ENCODE results near the gene FRMD4A.

DNA sequence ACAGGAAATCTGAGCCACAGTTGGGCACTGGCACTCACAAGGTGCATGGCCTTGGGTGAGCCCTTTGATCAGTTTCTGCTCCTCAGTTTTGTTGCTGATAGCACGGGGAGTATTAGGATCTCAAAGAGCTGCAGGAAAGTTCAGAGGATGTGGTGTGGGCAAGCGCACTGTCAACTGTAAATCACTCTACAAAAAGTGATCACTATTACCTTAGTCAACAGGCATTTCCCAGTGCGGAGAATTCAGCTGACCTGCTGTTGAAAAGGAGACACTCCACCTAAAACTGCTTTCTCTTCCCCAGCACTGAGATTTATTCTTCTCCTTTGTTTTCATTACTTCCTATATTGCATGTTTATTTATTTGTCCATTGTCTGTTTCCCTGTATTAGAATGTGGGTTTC is 412.9 kb downstream of the FRMD4A start:
- TF ChIP-seq, protein P1, sequence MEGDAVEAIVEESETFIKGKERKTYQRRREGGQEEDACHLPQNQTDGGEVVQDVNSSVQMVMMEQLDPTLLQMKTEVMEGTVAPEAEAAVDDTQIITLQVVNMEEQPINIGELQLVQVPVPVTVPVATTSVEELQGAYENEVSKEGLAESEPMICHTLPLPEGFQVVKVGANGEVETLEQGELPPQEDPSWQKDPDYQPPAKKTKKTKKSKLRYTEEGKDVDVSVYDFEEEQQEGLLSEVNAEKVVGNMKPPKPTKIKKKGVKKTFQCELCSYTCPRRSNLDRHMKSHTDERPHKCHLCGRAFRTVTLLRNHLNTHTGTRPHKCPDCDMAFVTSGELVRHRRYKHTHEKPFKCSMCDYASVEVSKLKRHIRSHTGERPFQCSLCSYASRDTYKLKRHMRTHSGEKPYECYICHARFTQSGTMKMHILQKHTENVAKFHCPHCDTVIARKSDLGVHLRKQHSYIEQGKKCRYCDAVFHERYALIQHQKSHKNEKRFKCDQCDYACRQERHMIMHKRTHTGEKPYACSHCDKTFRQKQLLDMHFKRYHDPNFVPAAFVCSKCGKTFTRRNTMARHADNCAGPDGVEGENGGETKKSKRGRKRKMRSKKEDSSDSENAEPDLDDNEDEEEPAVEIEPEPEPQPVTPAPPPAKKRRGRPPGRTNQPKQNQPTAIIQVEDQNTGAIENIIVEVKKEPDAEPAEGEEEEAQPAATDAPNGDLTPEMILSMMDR (IDR thresholded peaks at IDR 0.05; ENCODE audit: low read depth, low read length, poor library complexity, severe bottlenecking), result no peak
- TF ChIP-seq EZH2phosphoT487 (IDR thresholded peaks at IDR 0.05; ENCODE audit: borderline replicate concordance, low read length), result no peak
